Fibroblast of pulmonary artery (primary cell): ENCODE data around the gene RBM14.

Experiments used
- DNase-seq: peaks from one replicate; pipeline ENCODE4 v3.0.0-alpha.2; 2010; ENCODE audit warnings: low read depth
- H3K4me3 ChIP-seq: replicated peaks from 2 replicates; pipeline ENCODE4 v1.5.1; 2011; ENCODE audit warnings: low read depth, mild to moderate bottlenecking, control low read depth, low read length, moderate library complexity
- CTCF ChIP-seq: IDR thresholded peaks from 2 replicates; pipeline ENCODE4 v1.5.1; 2011; ENCODE audit warnings: mild to moderate bottlenecking, control low read depth, low read length, inconsistent platforms; ENCODE audit errors: missing control alignments

RBM14 gene

GRCh38 chr11:66665369-66665768 lies 48.9 kb downstream of the RBM14 start:
- TF ChIP-seq CTCF: no peak
- H3K4me3 ChIP-seq: no peak overlapping the region
- no peak for DNase-seq

- no peak overlapping the region for H3K4me3 ChIP-seq
- TF ChIP-seq CTCF: no peak
- DNase-seq: no peak
Measured at GRCh38 chr11:66670816-66671215, 54.4 kb downstream of the RBM14 start.

- TF ChIP-seq CTCF: no peak
- no peak overlapping the region for H3K4me3 ChIP-seq
- DNase-seq: no peak
Measured at GRCh38 chr11:66674964-66675602, 58.7 kb downstream of the RBM14 start.

- peak overlapping the region; percentile 81 for H3K4me3 ChIP-seq
- no peak for TF ChIP-seq CTCF
- no peak for DNase-seq
Measured at GRCh38 chr11:66676282-66676919, 60.0 kb downstream of the RBM14 start.
